IMR-90 (cell line): ENCODE measurements around the gene PTPRQ. TPM values are rescaled to one million over a fixed set of nuclear protein-coding genes. Genes with fewer than 3 reads are reported as not detected.

Experiments
- ATAC-seq: fragments of 200-7000 bp; cut with Tn5 transposase; 2 replicates; pipeline ENCODE4 v1.9.1; 2020; ENCODE audit warnings: low read depth, mild to moderate bottlenecking, moderate library complexity
- BruUV-seq: library from RNA; stranded (reverse); fragments of 400-500 nt; replicated peaks from 2 replicates; lab custom pipeline; 2021; lab: Mats Ljungman, UMichigan
- CTCF ChIA-PET: fragments of 300-600 bp; formaldehyde crosslinking; extraction: SDS; loops from one replicate; lab custom pipeline; 2021; ENCODE audit warnings: antibody characterized with exemption; lab: Yijun Ruan, JAX
- POLR2A ChIA-PET: fragments of 300-600 bp; sonication (Branson Sonifier 250); formaldehyde crosslinking; loops from one replicate; lab custom pipeline; 2022; ENCODE audit warnings: antibody characterized with exemption; ENCODE audit not compliant: unreplicated experiment; lab: Charles Lee
- DNase-seq: peaks from one replicate; pipeline ENCODE4 v3.0.0; 2013
- H2AFZ ChIP-seq: replicated peaks from 2 replicates; pipeline ENCODE3; 2013; ENCODE audit warnings: low read length, mild to moderate bottlenecking; ENCODE audit not compliant: poor library complexity
- H2AK5ac ChIP-seq: 2 replicates; pipeline ENCODE4 v1.6.1; 2013; ENCODE audit warnings: low read depth, low read length, inconsistent platforms
- H2AK9ac ChIP-seq: replicated peaks from 2 replicates; pipeline ENCODE3; 2013; ENCODE audit warnings: mild to moderate bottlenecking, low read depth, low read length, moderate library complexity; ENCODE audit not compliant: poor library complexity
- H2BK120ac ChIP-seq: 2 replicates; pipeline ENCODE4 v1.6.1; 2013; ENCODE audit warnings: low read depth, low read length, inconsistent platforms
- H2BK15ac ChIP-seq: 3 replicates; pipeline ENCODE4 v1.6.1; 2013; ENCODE audit warnings: low read depth, low read length, inconsistent platforms
- H2BK20ac ChIP-seq: 2 replicates; pipeline ENCODE4 v1.6.1; 2013; ENCODE audit warnings: low read depth, mild to moderate bottlenecking, inconsistent platforms, low read length, moderate library complexity
- H2BK5ac ChIP-seq: 2 replicates; pipeline ENCODE4 v1.6.1; 2013; ENCODE audit warnings: mild to moderate bottlenecking, low read depth, low read length, inconsistent platforms; ENCODE audit not compliant: poor library complexity, severe bottlenecking
- H3K14ac ChIP-seq: replicated peaks from 2 replicates; pipeline ENCODE4 v1.6.1; 2013; ENCODE audit warnings: low read depth, low read length, inconsistent platforms
- H3K18ac ChIP-seq: 2 replicates; pipeline ENCODE4 v1.6.1; 2013; ENCODE audit warnings: low read depth, low read length, control low read depth
- H3K23ac ChIP-seq: 2 replicates; pipeline ENCODE4 v1.6.1; 2013; ENCODE audit warnings: low read depth, low read length, inconsistent platforms
- H3K27ac ChIP-seq: 2 replicates; pipeline ENCODE4 v1.5.1; 2013; ENCODE audit warnings: mild to moderate bottlenecking, control low read depth, low read length; ENCODE audit not compliant: insufficient read depth
- H3K27me3 ChIP-seq: 2 replicates; pipeline ENCODE4 v1.6.1; 2013; ENCODE audit warnings: low read length; ENCODE audit not compliant: control insufficient read depth, insufficient read depth
- H3K36me3 ChIP-seq: 2 replicates; pipeline ENCODE4 v1.6.1; 2013; ENCODE audit warnings: low read length, mixed read lengths; ENCODE audit not compliant: control insufficient read depth, insufficient read depth
- H3K4ac ChIP-seq: 2 replicates; pipeline ENCODE4 v1.6.1; 2013; ENCODE audit warnings: low read depth, low read length, inconsistent platforms
- H3K4me1 ChIP-seq: 2 replicates; pipeline ENCODE4 v1.6.1; 2013; ENCODE audit warnings: low read length, mixed read lengths; ENCODE audit not compliant: control insufficient read depth, insufficient read depth
- H3K4me2 ChIP-seq: 2 replicates; pipeline ENCODE4 v1.6.1; 2013; ENCODE audit warnings: low read depth, mild to moderate bottlenecking, control low read depth, low read length, moderate library complexity
- H3K4me3 ChIP-seq: 2 replicates; pipeline ENCODE4 v1.5.1; 2013; ENCODE audit warnings: low read depth, mild to moderate bottlenecking, control low read depth, low read length, moderate library complexity; ENCODE audit not compliant: insufficient read depth
- H3K56ac ChIP-seq: 2 replicates; pipeline ENCODE4 v1.6.1; 2013; ENCODE audit warnings: low read length, inconsistent platforms; ENCODE audit not compliant: insufficient read depth; ENCODE audit errors: extremely low read depth
- H3K79me1 ChIP-seq, 2 experiments: 2 replicates each; pipeline ENCODE4 v1.6.1; 2013; ENCODE audit warnings: low read length in 2 of 2, inconsistent platforms in 1 of 2, low read depth in 1 of 2
- H3K9ac ChIP-seq: 2 replicates; pipeline ENCODE4 v1.6.1; 2013; ENCODE audit warnings: low read depth, low read length, control low read depth
- H3K9me1 ChIP-seq: 2 replicates; pipeline ENCODE4 v1.6.1; 2013; ENCODE audit warnings: low read length, inconsistent platforms; ENCODE audit not compliant: insufficient read depth
- H3K9me3 ChIP-seq: 2 replicates; pipeline ENCODE4 v1.6.1; 2013; ENCODE audit warnings: low read length; ENCODE audit not compliant: control insufficient read depth, insufficient read depth
- H4K20me1 ChIP-seq: 2 replicates; pipeline ENCODE4 v1.6.1; 2013; ENCODE audit warnings: low read length, inconsistent platforms; ENCODE audit not compliant: insufficient read depth
- H4K5ac ChIP-seq: 2 replicates; pipeline ENCODE4 v1.6.1; 2013; ENCODE audit warnings: mild to moderate bottlenecking, low read depth, low read length, control low read depth
- H4K8ac ChIP-seq, 2 experiments: 2 replicates each; pipeline ENCODE4 v1.6.1; 2013; ENCODE audit warnings: low read depth in 2 of 2, low read length in 2 of 2, control low read depth in 1 of 2, inconsistent platforms in 1 of 2
- H4K91ac ChIP-seq: 2 replicates; pipeline ENCODE4 v1.6.1; 2013; ENCODE audit warnings: low read depth, low read length, inconsistent platforms; ENCODE audit not compliant: insufficient read depth
- BHLHE40 ChIP-seq: fragments of 150-350 bp; IDR thresholded peaks from 2 replicates; pipeline ENCODE4 v1.6.1; 2016; ENCODE audit warnings: mild to moderate bottlenecking, low read depth, low read length
- MAFK ChIP-seq: IDR thresholded peaks from 2 replicates; pipeline ENCODE4 v1.6.1; 2012; ENCODE audit warnings: low read depth, low read length, improper control_type of control experiment
- POLR2A ChIP-seq: IDR thresholded peaks from 2 replicates; pipeline ENCODE4 v1.6.1; 2012; ENCODE audit warnings: mild to moderate bottlenecking, low read depth, low read length
- RAD21 ChIP-seq: IDR thresholded peaks from 2 replicates; pipeline ENCODE4 v1.6.1; 2012; ENCODE audit warnings: low read length, improper control_type of control experiment
- RCOR1 ChIP-seq: IDR thresholded peaks from 2 replicates; pipeline ENCODE4 v1.6.1; 2012; ENCODE audit warnings: mild to moderate bottlenecking, low read length, improper control_type of control experiment; ENCODE audit not compliant: insufficient replicate concordance
- SMC3 ChIP-seq: fragments of 150-350 bp; IDR thresholded peaks from 2 replicates; pipeline ENCODE4 v1.6.1; 2016; ENCODE audit warnings: low read depth, mild to moderate bottlenecking, antibody characterized with exemption, low read length, moderate library complexity
- WGBS, 2 experiments: methylation state at CpG; one replicate each; pipeline versions ENCODE4 v1.1.5 to v1.1.7; 2013; ENCODE audit warnings: missing lambda C conversion rate in 2 of 2; ENCODE audit not compliant: insufficient read length in 1 of 2; ENCODE audit errors: extremely low coverage in 2 of 2; 5-methylcytosine and 5-hydroxymethylcytosine counted together
- dilution Hi-C: fragments of 300-500 bp; cut with HindIII; formaldehyde crosslinking; loops from one replicate; pipeline ENCODE4 v1.14.3; 2018; ENCODE audit warnings: low sequenced_read_pairs; ENCODE audit not compliant: unreplicated experiment
- in situ Hi-C: fragments of 300-500 bp; cut with MboI; formaldehyde crosslinking; loops from 3 replicates; pipeline ENCODE4 v1.14.3; 2019; ENCODE audit warnings: low sequenced_read_pairs, inconsistent platforms, mixed read lengths
- intact Hi-C: fragments of 100-400 bp; cut with micrococcal nuclease; formaldehyde crosslinking; loops from 2 replicates; pipeline ENCODE4 v1.10.0; 2022
- polyA plus RNA-seq, 3 experiments: library from polyadenylated mRNA; depleted of rRNA; stranded (reverse); fragments of >200 nt; gene quantifications; 2 replicates each; pipeline ENCODE4 v1.2.3, GENCODE V29; 2012; ENCODE audit warnings: low replicate concordance in 1 of 3
- total RNA-seq: library from RNA; depleted of rRNA; stranded (reverse); fragments of >200 nt; gene quantifications from 2 replicates; pipeline ENCODE4 v1.2.3, GENCODE V29; 2012
- TF ChIP-seq, protein P1 (sequence below): conservative IDR thresholded peaks from 2 replicates; pipeline ENCODE4 v1.5.1; 2012; ENCODE audit warnings: mild to moderate bottlenecking, low read depth, low read length, improper control_type of control experiment

The PTPRQ gene
- total and polyA plus RNA-seq, 2 of the 4 experiments (the other 2 are of a cell fraction): 0.96 to 1.4 TPM

DNA sequence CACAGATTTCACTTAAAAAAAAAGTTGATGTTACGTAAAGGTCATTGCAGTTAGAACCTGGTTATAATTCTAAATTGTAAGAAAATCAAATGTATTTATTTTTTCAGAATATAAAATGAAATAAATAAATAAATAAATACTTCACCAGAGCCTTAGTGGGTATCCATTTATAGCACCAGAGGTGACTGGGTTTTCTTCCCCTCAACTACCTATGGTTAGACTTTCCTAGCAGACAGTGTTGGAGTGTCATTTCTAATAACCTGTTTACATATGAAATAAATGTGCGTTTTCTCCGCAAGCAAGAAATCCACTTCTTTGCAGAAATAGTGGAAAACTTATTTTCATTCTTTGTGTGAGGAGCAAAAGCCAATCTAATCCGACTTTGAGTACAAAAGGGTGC is 269.4 kb downstream of the PTPRQ start:
- Histone ChIP-seq H2BK120ac (no peak overlapping the region), H3K9ac (no peak overlapping the region), H3K4me3 (no peak overlapping the region), H3K79me1 (no peaks in the 10 kb centered on the region), H3K9me1 (no peaks in the 10 kb centered on the region), H2BK20ac (no peak overlapping the region), H2AFZ (no peak overlapping the region), H4K20me1 (no peaks in the 10 kb centered on the region), H2BK15ac (no peak overlapping the region), H3K9me3 (no peaks in the 10 kb centered on the region), H2AK9ac (no peak overlapping the region), H3K36me3 (no peaks in the 10 kb centered on the region), H3K18ac (no peak overlapping the region), H3K23ac (no peak overlapping the region), H4K91ac (no peak overlapping the region), H4K5ac (no peak overlapping the region), H3K4me2 (no peak overlapping the region), H3K4ac (no peak overlapping the region), H3K27me3 (no peaks in the 10 kb centered on the region), H3K14ac (no peak overlapping the region), H4K8ac (no peak overlapping the region), H3K56ac (no peak overlapping the region), H2BK5ac (no peak overlapping the region), H3K4me1 (no peaks in the 10 kb centered on the region), H2AK5ac (no peak overlapping the region), H3K27ac (no peak overlapping the region)
- no TSS peak for BruUV-seq
- no peak for ATAC-seq
- no CpG with 5 or more reads among the region's 4 CpGs for WGBS, 2 experiments
- intact Hi-C loops (no loop called here), dilution Hi-C loops (no loop called here), in situ Hi-C loops (no loop called here)
- ChIA-PET CTCF (no interaction called here), POLR2A (no interaction called here)
- no peak for DNase-seq
- TF ChIP-seq POLR2A (no peak), MAFK (no peak), BHLHE40 (no peak), RAD21 (no peak), RCOR1 (no peak), SMC3 (no peak)
- TF ChIP-seq, protein P1, sequence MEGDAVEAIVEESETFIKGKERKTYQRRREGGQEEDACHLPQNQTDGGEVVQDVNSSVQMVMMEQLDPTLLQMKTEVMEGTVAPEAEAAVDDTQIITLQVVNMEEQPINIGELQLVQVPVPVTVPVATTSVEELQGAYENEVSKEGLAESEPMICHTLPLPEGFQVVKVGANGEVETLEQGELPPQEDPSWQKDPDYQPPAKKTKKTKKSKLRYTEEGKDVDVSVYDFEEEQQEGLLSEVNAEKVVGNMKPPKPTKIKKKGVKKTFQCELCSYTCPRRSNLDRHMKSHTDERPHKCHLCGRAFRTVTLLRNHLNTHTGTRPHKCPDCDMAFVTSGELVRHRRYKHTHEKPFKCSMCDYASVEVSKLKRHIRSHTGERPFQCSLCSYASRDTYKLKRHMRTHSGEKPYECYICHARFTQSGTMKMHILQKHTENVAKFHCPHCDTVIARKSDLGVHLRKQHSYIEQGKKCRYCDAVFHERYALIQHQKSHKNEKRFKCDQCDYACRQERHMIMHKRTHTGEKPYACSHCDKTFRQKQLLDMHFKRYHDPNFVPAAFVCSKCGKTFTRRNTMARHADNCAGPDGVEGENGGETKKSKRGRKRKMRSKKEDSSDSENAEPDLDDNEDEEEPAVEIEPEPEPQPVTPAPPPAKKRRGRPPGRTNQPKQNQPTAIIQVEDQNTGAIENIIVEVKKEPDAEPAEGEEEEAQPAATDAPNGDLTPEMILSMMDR: no peak
